ENCODE data around the gene THYN1.

GRCh38 chr11:134223836-134224709, 29.1 kb downstream of the THYN1 start, which contains the start of the genes NCAPD3 and VPS26B:
- TF ChIP-seq GATA2 (IDR thresholded peaks at IDR 0.05; ENCODE audit: low read depth, low read length): no peak
- no peak for TF ChIP-seq GATA3 (IDR thresholded peaks at IDR 0.05; ENCODE audit: low read depth, low read length)
